ENCODE results near the gene CCM2. TPM values are rescaled to one million over a fixed set of nuclear protein-coding genes. Genes with fewer than 3 reads are reported as not detected.

CCM2 gene
- total RNA-seq, 1 donor from 2014 or later = 89.0 TPM

DNA sequence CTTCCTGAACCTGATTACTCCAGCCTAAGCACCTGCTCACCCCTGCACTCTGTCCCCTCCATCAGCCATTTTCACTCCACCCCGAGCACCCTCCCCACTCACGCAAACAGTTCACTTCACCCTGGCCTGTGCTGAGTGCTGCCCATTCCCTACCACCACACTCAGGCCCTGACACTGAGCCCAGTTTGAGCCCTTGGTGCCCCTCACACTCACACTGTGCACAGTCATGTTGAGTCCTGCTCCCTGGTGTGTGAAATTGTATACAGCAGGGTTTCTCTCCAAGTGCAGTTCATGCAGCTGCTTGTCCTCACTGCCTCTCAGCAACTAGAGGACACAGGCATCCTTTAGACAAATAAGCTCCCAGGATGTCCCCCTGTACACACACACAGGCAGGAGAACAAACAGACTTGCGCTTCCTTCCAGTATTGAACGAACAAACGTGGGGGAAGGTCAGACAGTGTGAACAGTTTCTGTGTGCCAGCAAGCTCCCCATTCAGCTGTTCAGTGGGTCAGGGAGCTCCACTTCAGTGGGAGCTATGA is 28.0 kb upstream of the CCM2 start:
- peaks cover 84% of the 10 kb centered on the region for H3K36me3 Mint-ChIP-seq (ENCODE audit: low read depth)
- ChIA-PET CTCF (interaction anchor here (4.9 kb wide), 1 partner anchor 164 kb away, joined by 100 read pairs; no protein-coding TSS in a partner anchor), POLR2A (interaction anchor here (0.5 to 4.6 kb wide), 8 partner anchors 9 to 335 kb away, joined by 3 to 42 read pairs (median 6); partner anchors contain the start of genes CCM2 and TBRG4)
- no peak overlapping the region for H3K27ac Mint-ChIP-seq
- H3K9me3 Mint-ChIP-seq = no peaks in the 10 kb centered on the region
- no peaks in the 10 kb centered on the region for H3K27me3 Mint-ChIP-seq
- DNase-seq = no peak
- intact Hi-C loops (cut with micrococcal nuclease) = no loop called here
- no peak for ATAC-seq (ENCODE audit: low read depth)
- H3K4me3 Mint-ChIP-seq = no peak overlapping the region
- H3K4me1 Mint-ChIP-seq = peaks cover 27% of the 10 kb centered on the region
- TF ChIP-seq, protein P1, sequence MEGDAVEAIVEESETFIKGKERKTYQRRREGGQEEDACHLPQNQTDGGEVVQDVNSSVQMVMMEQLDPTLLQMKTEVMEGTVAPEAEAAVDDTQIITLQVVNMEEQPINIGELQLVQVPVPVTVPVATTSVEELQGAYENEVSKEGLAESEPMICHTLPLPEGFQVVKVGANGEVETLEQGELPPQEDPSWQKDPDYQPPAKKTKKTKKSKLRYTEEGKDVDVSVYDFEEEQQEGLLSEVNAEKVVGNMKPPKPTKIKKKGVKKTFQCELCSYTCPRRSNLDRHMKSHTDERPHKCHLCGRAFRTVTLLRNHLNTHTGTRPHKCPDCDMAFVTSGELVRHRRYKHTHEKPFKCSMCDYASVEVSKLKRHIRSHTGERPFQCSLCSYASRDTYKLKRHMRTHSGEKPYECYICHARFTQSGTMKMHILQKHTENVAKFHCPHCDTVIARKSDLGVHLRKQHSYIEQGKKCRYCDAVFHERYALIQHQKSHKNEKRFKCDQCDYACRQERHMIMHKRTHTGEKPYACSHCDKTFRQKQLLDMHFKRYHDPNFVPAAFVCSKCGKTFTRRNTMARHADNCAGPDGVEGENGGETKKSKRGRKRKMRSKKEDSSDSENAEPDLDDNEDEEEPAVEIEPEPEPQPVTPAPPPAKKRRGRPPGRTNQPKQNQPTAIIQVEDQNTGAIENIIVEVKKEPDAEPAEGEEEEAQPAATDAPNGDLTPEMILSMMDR (IDR thresholded peaks at IDR 0.05) = no peak

DNA sequence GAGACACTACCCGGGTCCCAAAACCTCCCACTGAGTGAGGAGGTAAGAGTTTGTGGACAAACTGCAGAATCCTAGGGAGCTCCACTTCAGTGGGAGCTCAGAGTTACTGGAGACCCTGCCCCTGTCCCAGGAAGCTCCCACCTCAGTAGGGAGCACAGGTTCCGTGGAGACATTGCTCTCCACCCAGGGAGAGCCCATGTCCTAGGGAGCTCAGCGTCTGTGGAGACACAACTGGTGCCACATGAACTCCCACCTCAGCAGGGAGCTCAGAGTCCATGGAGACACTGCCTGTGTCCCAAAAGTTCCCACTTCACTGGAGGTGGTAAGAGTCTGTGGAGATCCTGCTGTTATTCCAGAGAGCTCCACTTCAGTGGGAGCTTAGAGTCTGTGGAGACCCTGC is 27.4 kb upstream of the CCM2 start:
- H3K36me3 Mint-ChIP-seq (ENCODE audit: low read depth) = peaks cover 80% of the 10 kb centered on the region
- ChIA-PET CTCF (interaction anchor here (1.1 to 4.9 kb wide), 8 partner anchors 10 to 164 kb away, joined by 3 to 100 read pairs (median 8); partner anchors contain the start of gene CCM2), POLR2A (interaction anchor here (0.5 to 4.6 kb wide), 11 partner anchors 8 to 398 kb away, joined by 3 to 42 read pairs (median 6); partner anchors contain the start of genes CCM2 and TBRG4)
- TF ChIP-seq, protein P1 (IDR thresholded peaks at IDR 0.05) = no peak
- peaks cover 26% of the 10 kb centered on the region for H3K4me1 Mint-ChIP-seq
- ATAC-seq (ENCODE audit: low read depth) (no peak), DNase-seq (no peak)
- H3K27ac Mint-ChIP-seq = peak overlapping the region; percentile 24
- no peak overlapping the region for H3K4me3 Mint-ChIP-seq
- no peaks in the 10 kb centered on the region for H3K27me3 Mint-ChIP-seq
- H3K9me3 Mint-ChIP-seq = no peaks in the 10 kb centered on the region
- intact Hi-C loops (cut with micrococcal nuclease) = no loop called here

DNA sequence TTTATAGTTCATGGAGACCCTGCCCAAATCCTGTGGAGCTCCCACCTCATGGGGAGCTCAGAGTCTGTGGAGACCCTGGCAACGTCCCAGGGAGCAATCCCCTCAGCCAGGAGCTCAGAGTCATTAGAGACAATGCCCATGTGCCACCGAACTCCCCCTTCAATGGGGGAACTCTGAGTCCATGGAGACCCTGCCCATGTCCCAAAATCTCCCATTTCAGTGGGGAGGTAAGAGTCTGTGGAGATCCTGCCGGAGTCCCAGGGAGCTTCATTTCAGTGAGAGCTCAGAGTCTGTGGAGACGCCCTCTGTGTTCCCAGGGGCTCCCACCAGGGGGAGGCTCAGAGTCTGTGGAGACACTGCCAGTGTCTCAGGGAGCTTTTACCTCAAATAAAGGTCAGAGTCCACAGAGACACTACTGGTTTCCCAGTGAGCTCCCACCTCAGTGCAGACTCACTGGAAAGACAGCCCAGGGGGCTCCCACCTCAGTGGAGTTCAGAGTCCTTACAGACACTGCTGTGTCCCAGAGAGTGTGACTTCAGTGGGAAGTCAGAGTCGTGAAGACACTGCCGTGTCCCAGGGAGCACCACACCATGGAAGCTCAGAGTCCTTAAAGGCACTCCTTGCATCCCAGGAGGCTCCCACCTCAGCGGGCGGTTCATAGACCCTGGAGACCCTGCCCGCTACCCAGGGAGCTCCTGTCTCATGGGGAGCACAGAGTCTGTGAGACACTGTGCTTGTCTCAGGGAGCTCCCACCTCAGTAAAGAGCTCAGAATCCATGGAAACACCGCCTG is 26.2 kb upstream of the CCM2 start:
- ATAC-seq (ENCODE audit: low read depth) = peak; percentile 26
- CTCF ChIA-PET = interaction anchor here (0.7 to 4.9 kb wide), 19 partner anchors 9 to 162 kb away, joined by 3 to 100 read pairs (median 4); partner anchors contain the start of gene CCM2
- no peaks in the 10 kb centered on the region for H3K9me3 Mint-ChIP-seq
- no peak overlapping the region for H3K4me3 Mint-ChIP-seq
- no peak for DNase-seq
- POLR2A ChIA-PET = interaction anchor here (0.6 to 4.6 kb wide), 11 partner anchors 8 to 138 kb away, joined by 3 to 42 read pairs (median 5); partner anchors contain the start of genes CCM2, H2AZ2 and TBRG4
- no peaks in the 10 kb centered on the region for H3K27me3 Mint-ChIP-seq
- TF ChIP-seq, protein P1 (IDR thresholded peaks at IDR 0.05) = no peak
- H3K36me3 Mint-ChIP-seq (ENCODE audit: low read depth) = peaks cover 77% of the 10 kb centered on the region
- H3K27ac Mint-ChIP-seq = no peak overlapping the region
- H3K4me1 Mint-ChIP-seq = peaks cover 32% of the 10 kb centered on the region
- intact Hi-C loops (cut with micrococcal nuclease) = loop anchor here (1.0 kb wide), 1 partner anchor 162 kb away; no protein-coding TSS in a partner anchor

- CTCF ChIA-PET = interaction anchor here (0.7 to 4.9 kb wide), 8 partner anchors 15 to 162 kb away, joined by 3 to 100 read pairs (median 14); partner anchors contain the start of gene CCM2
- H3K4me1 Mint-ChIP-seq = peaks cover 40% of the 10 kb centered on the region
- TF ChIP-seq, protein P1 (IDR thresholded peaks at IDR 0.05) = no peak
- ATAC-seq (ENCODE audit: low read depth) (no peak), DNase-seq (no peak)
- no peak overlapping the region for H3K4me3 Mint-ChIP-seq
- intact Hi-C loops (cut with micrococcal nuclease) = no loop called here
- H3K36me3 Mint-ChIP-seq (ENCODE audit: low read depth) = peaks cover 72% of the 10 kb centered on the region
- H3K27me3 Mint-ChIP-seq = no peaks in the 10 kb centered on the region
- H3K9me3 Mint-ChIP-seq = no peaks in the 10 kb centered on the region
- POLR2A ChIA-PET = interaction anchor here (0.9 to 4.6 kb wide), 8 partner anchors 9 to 161 kb away, joined by 3 to 42 read pairs (median 6); partner anchors contain the start of genes CCM2, H2AZ2 and TBRG4
- peak overlapping the region; percentile 66 for H3K27ac Mint-ChIP-seq
Observed at GRCh38 chr7:44974549-44974948, 25.5 kb upstream of the CCM2 start.

Measured in activated B cell treated with CpG ODN at 0.5 μM for 24 hours (primary cell).